ENCODE results near the gene OR11A1.
"Not testable (repeated sequence)": the region's sequence is repeated elsewhere in the genome, so short reads cannot be mapped to it uniquely, and the experiment has no call there.

DNA sequence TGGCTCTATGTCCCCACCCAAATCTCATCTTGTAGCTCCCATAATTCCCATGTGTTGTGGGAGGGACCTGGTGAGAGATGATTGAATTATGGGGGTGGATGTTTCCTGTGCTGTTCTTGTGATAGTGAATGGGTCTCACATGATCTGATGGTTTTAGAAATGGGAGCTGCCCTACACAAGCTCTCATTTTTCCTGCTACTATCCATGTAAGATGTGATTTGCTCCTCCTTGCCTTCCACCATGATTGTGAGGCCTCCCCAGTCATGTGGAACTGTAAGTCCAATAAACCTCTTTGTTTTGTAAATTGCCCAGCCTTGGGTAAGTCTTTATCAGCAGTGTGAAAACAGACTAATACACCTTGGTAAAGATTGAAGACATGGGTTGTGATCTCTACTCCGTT is 12.8 kb downstream of the OR11A1 start:
- TF ChIP-seq, protein P1, sequence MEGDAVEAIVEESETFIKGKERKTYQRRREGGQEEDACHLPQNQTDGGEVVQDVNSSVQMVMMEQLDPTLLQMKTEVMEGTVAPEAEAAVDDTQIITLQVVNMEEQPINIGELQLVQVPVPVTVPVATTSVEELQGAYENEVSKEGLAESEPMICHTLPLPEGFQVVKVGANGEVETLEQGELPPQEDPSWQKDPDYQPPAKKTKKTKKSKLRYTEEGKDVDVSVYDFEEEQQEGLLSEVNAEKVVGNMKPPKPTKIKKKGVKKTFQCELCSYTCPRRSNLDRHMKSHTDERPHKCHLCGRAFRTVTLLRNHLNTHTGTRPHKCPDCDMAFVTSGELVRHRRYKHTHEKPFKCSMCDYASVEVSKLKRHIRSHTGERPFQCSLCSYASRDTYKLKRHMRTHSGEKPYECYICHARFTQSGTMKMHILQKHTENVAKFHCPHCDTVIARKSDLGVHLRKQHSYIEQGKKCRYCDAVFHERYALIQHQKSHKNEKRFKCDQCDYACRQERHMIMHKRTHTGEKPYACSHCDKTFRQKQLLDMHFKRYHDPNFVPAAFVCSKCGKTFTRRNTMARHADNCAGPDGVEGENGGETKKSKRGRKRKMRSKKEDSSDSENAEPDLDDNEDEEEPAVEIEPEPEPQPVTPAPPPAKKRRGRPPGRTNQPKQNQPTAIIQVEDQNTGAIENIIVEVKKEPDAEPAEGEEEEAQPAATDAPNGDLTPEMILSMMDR (IDR thresholded peaks at IDR 0.05; ENCODE audit: low read depth, low read length), result not testable (repeated sequence)
- not testable (repeated sequence) for TF ChIP-seq EZH2phosphoT487 (IDR thresholded peaks at IDR 0.05; ENCODE audit: low read depth)

All from OCI-LY3 (cell line).